Endothelial cell of umbilical vein (primary cell): ENCODE results near the gene EFNA2. TPM values are rescaled to one million over a fixed set of nuclear protein-coding genes. Genes with fewer than 3 reads are reported as not detected.

Experiments used
- BruUV-seq: library from RNA; stranded (reverse); fragments of 400-500 nt; replicated peaks from 2 replicates; lab custom pipeline; 2021; lab: Mats Ljungman, UMichigan
- CTCF ChIA-PET: fragments of 300-600, 350-600 bp; sonication (Branson Sonifier 250); formaldehyde crosslinking; loops from one replicate; lab custom pipeline; 2021; ENCODE audit warnings: antibody characterized with exemption, inconsistent platforms; lab: Charles Lee
- POLR2A ChIA-PET: fragments of 300-600, 350-600 bp; sonication (Branson Sonifier 250); formaldehyde crosslinking; loops from one replicate; lab custom pipeline; 2021; ENCODE audit warnings: antibody characterized with exemption, inconsistent platforms; lab: Charles Lee
- DNase-seq: peaks from one replicate; pipeline ENCODE4 v3.0.0-alpha.2; 2011; ENCODE audit warnings: low read depth, low spot score
- FAIRE-seq: peaks from 2 replicates; lab custom pipeline; 2011; peaks lifted over from hg19 to GRCh38; lab: Jason Lieb, UNC
- H2AFZ ChIP-seq: 2 replicates; pipeline ENCODE4 v1.6.0; 2012; ENCODE audit warnings: low read depth, low read length, control low read depth, inconsistent platforms
- H3K27ac ChIP-seq: 2 replicates; pipeline ENCODE4 v1.5.1; 2011; ENCODE audit warnings: low read depth, mild to moderate bottlenecking, control low read depth, low read length, moderate library complexity; ENCODE audit not compliant: insufficient read depth
- H3K27me3 ChIP-seq, 2 experiments: 2 replicates each; pipeline versions ENCODE4 v1.6.0 to v1.6.1; 2011; ENCODE audit warnings: low read length in 2 of 2, mixed read lengths in 1 of 2; ENCODE audit not compliant: control insufficient read depth in 2 of 2, insufficient read depth in 2 of 2
- H3K36me3 ChIP-seq, 2 experiments: 2 replicates in 1 of 2; 3 replicates in 1 of 2; pipeline ENCODE4 v1.5.1; 2011; ENCODE audit warnings: low read length in 2 of 2, mild to moderate bottlenecking in 1 of 2, moderate library complexity in 1 of 2; ENCODE audit not compliant: control insufficient read depth in 2 of 2, insufficient read depth in 2 of 2; ENCODE audit errors: extremely low read depth in 1 of 2
- H3K4me1 ChIP-seq: 3 replicates; pipeline ENCODE4 v1.5.1; 2011; ENCODE audit warnings: mild to moderate bottlenecking, low read length; ENCODE audit not compliant: control insufficient read depth, insufficient read depth; ENCODE audit errors: extremely low read depth
- H3K4me2 ChIP-seq: 2 replicates; pipeline ENCODE4 v1.6.1; 2011; ENCODE audit warnings: low read length, control low read depth, mixed read lengths; ENCODE audit not compliant: insufficient read depth
- H3K4me3 ChIP-seq, 3 experiments: fragments of 200-600 bp in 1 of 3; sonication (generic), shearing (Covaris generic) in 1 of 3; replicated peaks in 1 of 3; 2 replicates each; pipeline ENCODE4 v1.5.1; 2011 to 2016; ENCODE audit warnings: control low read depth in 3 of 3, low read length in 3 of 3, mild to moderate bottlenecking in 2 of 3, inconsistent platforms in 1 of 3, low read depth in 1 of 3, moderate library complexity in 1 of 3; ENCODE audit not compliant: insufficient read depth in 1 of 3
- H3K79me2 ChIP-seq: 2 replicates; pipeline ENCODE4 v1.6.0; 2012; ENCODE audit warnings: low read length, inconsistent platforms; ENCODE audit not compliant: control insufficient read depth, insufficient read depth
- H3K9ac ChIP-seq: replicated peaks from 2 replicates; pipeline ENCODE3; 2011; ENCODE audit warnings: low read length, control low read depth; ENCODE audit not compliant: insufficient read depth; ENCODE audit errors: extremely low read depth
- H3K9me1 ChIP-seq: replicated peaks from 3 replicates; pipeline ENCODE4 v1.6.0; 2011; ENCODE audit warnings: mild to moderate bottlenecking, low read length; ENCODE audit not compliant: control insufficient read depth, insufficient read depth; ENCODE audit errors: extremely low read depth
- H3K9me3 ChIP-seq: replicated peaks from 2 replicates; pipeline ENCODE4 v1.5.1; 2012; ENCODE audit warnings: low read length, inconsistent platforms; ENCODE audit not compliant: control insufficient read depth, insufficient read depth
- H4K20me1 ChIP-seq: replicated peaks from 2 replicates; pipeline ENCODE3; 2011; ENCODE audit warnings: mild to moderate bottlenecking, low read length; ENCODE audit not compliant: control insufficient read depth, insufficient read depth; ENCODE audit errors: extremely low read depth
- EZH2 ChIP-seq: IDR thresholded peaks from 2 replicates; pipeline ENCODE4 v1.6.1; 2012; ENCODE audit warnings: borderline replicate concordance, low read depth, mild to moderate bottlenecking, moderate library complexity, low read length, inconsistent platforms; ENCODE audit not compliant: severe bottlenecking
- FOS ChIP-seq: IDR thresholded peaks from 2 replicates; pipeline ENCODE4 v1.6.1; 2011; ENCODE audit warnings: mild to moderate bottlenecking, low read length, moderate library complexity, borderline replicate concordance; ENCODE audit not compliant: insufficient read depth
- GATA2 ChIP-seq: IDR thresholded peaks from 2 replicates; pipeline ENCODE4 v1.7.0; 2011; ENCODE audit warnings: low read depth, mild to moderate bottlenecking, moderate library complexity, mixed read lengths, low read length; ENCODE audit not compliant: insufficient read length, insufficient read depth
- JUN ChIP-seq: IDR thresholded peaks from 2 replicates; pipeline ENCODE4 v1.6.1; 2011; ENCODE audit warnings: borderline replicate concordance, low read depth; ENCODE audit not compliant: insufficient read length, insufficient read depth
- MYC ChIP-seq: IDR thresholded peaks from one replicate; pipeline ENCODE4 v1.6.1; 2011; ENCODE audit warnings: mild to moderate bottlenecking, low read depth, low read length
- POLR2A ChIP-seq: IDR thresholded peaks from 2 replicates; pipeline ENCODE4 v1.6.1; 2012; ENCODE audit warnings: low read depth, mild to moderate bottlenecking, control low read depth, low read length
- POLR2AphosphoS5 ChIP-seq: IDR thresholded peaks from 2 replicates; pipeline ENCODE4 v1.6.1; 2012; ENCODE audit warnings: low read depth, mild to moderate bottlenecking, control low read depth, low read length, moderate library complexity; ENCODE audit not compliant: insufficient read depth
- dilution Hi-C: fragments of 300-500 bp; cut with MboI; formaldehyde crosslinking; loops from one replicate; pipeline ENCODE4 v1.15.0; 2019; ENCODE audit warnings: low sequenced_read_pairs; ENCODE audit not compliant: extremely low pct_ligation_motif_present
- intact Hi-C: fragments of 100-400 bp; cut with micrococcal nuclease; formaldehyde crosslinking; loops from one replicate; pipeline ENCODE4 v1.10.0; 2022
- polyA plus RNA-seq, 4 experiments: library from polyadenylated mRNA; depleted of rRNA in 3 of 4; stranded (reverse) in 3 of 4; unstranded in 1 of 4; fragments of >200 nt; gene quantifications; 2 replicates each; pipeline versions ENCODE4 v1.2.1 to v1.2.3, GENCODE V29; 2011 to 2012; ENCODE audit warnings: missing spikeins in 1 of 4
- total RNA-seq: library from RNA; stranded (reverse); gene quantifications from 2 replicates; pipeline ENCODE4 v1.2.3, GENCODE V29; 2021
- TF ChIP-seq, protein P1 (sequence below): IDR thresholded peaks from 2 replicates; pipeline ENCODE4 v1.6.1; 2011; ENCODE audit not compliant: insufficient read depth, insufficient read length
- TF ChIP-seq, protein P2 (sequence below), 2 donors: IDR thresholded peaks; 1 replicate in 1 of 2; 2 replicates in 1 of 2; pipeline ENCODE4 v1.5.1; 2011; ENCODE audit warnings: low read length in 2 of 2, mild to moderate bottlenecking in 2 of 2, moderate library complexity in 2 of 2, control low read depth in 1 of 2, inconsistent platforms in 1 of 2, low read depth in 1 of 2; ENCODE audit not compliant: insufficient read depth in 1 of 2; ENCODE audit errors: extremely low read depth in 1 of 2

The EFNA2 gene
- total and polyA plus RNA-seq, 2 donors (not counting 3 experiments of a cell fraction or from before 2014, with no cell fraction given) = 0.52 to 1.1 TPM

GRCh38 chr19:1248139-1248785, 37.4 kb upstream of the EFNA2 start, which contains the start of gene MIDN:
MIDN (plus strand) TSS chr19:1248583; CDS start chr19:1250297, 1,714 bp downstream.
- Histone ChIP-seq H3K4me3 (peak within 1 kb of the TSS; percentile 71 to 95 (median 84)), H3K9me1 (no peaks in the 10 kb centered on the region), H3K27ac (peak within 1 kb of the TSS; percentile 99), H3K9ac (peak within 1 kb of the TSS; percentile 97), H2AFZ (peak within 1 kb of the TSS; percentile 36), H3K36me3 (peaks cover 0 to 2% of the 10 kb centered on the region in 2 experiments), H3K27me3 (no peaks in the 10 kb centered on the region), H3K4me1 (peaks cover 12% of the 10 kb centered on the region), H4K20me1 (no peaks in the 10 kb centered on the region), H3K9me3 (no peaks in the 10 kb centered on the region), H3K4me2 (peak within 1 kb of the TSS; percentile 52), H3K79me2 (peaks cover 35% of the 10 kb centered on the region)
- DNase-seq (peak; percentile 90), FAIRE-seq (no peak)
- TF ChIP-seq, protein P1, sequence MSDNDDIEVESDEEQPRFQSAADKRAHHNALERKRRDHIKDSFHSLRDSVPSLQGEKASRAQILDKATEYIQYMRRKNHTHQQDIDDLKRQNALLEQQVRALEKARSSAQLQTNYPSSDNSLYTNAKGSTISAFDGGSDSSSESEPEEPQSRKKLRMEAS = no peak
- TF ChIP-seq POLR2AphosphoS5 (peak; percentile 99), POLR2A (peak; percentile 99), EZH2 (no peak), FOS (peak; percentile 91), MYC (no peak), JUN (no peak), GATA2 (peak; percentile 13)
- TF ChIP-seq, protein P2, sequence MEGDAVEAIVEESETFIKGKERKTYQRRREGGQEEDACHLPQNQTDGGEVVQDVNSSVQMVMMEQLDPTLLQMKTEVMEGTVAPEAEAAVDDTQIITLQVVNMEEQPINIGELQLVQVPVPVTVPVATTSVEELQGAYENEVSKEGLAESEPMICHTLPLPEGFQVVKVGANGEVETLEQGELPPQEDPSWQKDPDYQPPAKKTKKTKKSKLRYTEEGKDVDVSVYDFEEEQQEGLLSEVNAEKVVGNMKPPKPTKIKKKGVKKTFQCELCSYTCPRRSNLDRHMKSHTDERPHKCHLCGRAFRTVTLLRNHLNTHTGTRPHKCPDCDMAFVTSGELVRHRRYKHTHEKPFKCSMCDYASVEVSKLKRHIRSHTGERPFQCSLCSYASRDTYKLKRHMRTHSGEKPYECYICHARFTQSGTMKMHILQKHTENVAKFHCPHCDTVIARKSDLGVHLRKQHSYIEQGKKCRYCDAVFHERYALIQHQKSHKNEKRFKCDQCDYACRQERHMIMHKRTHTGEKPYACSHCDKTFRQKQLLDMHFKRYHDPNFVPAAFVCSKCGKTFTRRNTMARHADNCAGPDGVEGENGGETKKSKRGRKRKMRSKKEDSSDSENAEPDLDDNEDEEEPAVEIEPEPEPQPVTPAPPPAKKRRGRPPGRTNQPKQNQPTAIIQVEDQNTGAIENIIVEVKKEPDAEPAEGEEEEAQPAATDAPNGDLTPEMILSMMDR (IDR thresholded peaks at IDR 0.05; ENCODE audit: extremely low read depth in 1 of 2, insufficient read depth in 1 of 2, low read depth in 1 of 2, low read length in 2 of 2) = peak; percentile 8 to 42
- intact Hi-C loops = loop anchor here (10.0 kb wide), 1 partner anchor 453 kb away; the partner anchor contains the start of gene PTBP1
- dilution Hi-C loops = no loop called here
- BruUV-seq = TSS peak; percentile 82
- ChIA-PET CTCF (interaction anchor here (1.6 kb wide), 1 partner anchor 18 kb away, joined by 14 read pairs; no protein-coding TSS in a partner anchor), POLR2A (interaction anchor here (1.0 kb wide), 2 partner anchors 18 to 21 kb away, joined by 7 to 10 read pairs; partner anchors contain the start of gene CIRBP)
